T47D (cell line): ENCODE measurements around the gene RBMS1.
"Not testable (repeated sequence)": the region's sequence is repeated elsewhere in the genome, so short reads cannot be mapped to it uniquely, and the experiment has no call there.

Source experiments
- DNase-seq, 2 experiments: peaks; one replicate each; pipeline versions ENCODE4 v3.0.0 to v3.0.0-alpha.2; 2011 to 2012; ENCODE audit warnings: low read depth in 1 of 2, low spot score in 1 of 2
- JUND ChIP-seq: IDR thresholded peaks from 2 replicates; pipeline ENCODE4 v1.6.1; 2012; ENCODE audit warnings: low read depth
- in situ Hi-C: cut with HindIII; loops from 2 replicates; pipeline ENCODE4 v1.10.0; 2016; ENCODE audit warnings: low sequenced_read_pairs, low pct_unique_long_range_greater_than_20kb

Gene RBMS1

DNA sequence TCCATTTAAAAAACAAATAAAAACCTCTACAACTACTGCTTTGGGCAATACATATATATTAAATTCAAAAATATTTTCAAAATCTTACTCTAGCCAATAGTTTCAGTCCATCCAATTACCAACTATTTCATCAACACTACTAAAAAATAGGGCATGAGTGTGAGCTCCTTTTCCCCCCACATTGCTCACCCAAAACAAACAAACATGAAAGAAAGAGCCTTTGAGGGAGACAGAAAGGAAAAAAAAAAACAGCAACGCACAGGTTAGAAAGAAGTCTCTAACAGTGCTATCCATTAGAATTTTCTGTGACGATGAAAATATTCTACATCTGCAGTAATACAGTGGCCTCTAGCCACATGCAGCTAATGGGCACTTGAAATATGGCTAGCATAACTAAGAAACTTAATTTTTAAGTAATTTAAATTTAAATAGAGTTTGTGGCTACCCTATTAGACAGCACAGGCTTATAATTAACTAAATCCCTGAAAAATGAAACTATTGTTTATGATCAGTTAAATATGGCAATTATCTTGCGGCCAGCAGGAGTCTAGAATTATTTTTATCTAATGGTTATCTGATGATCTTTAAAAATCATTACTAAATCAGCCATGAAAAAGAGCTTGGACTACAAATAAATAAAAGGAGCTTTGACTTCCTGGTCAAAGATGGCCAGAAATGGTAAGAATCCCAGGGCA is 59.2 kb downstream of the RBMS1 start:
- TF ChIP-seq JUND: no peak
- in situ Hi-C loops: no loop called here

DNA sequence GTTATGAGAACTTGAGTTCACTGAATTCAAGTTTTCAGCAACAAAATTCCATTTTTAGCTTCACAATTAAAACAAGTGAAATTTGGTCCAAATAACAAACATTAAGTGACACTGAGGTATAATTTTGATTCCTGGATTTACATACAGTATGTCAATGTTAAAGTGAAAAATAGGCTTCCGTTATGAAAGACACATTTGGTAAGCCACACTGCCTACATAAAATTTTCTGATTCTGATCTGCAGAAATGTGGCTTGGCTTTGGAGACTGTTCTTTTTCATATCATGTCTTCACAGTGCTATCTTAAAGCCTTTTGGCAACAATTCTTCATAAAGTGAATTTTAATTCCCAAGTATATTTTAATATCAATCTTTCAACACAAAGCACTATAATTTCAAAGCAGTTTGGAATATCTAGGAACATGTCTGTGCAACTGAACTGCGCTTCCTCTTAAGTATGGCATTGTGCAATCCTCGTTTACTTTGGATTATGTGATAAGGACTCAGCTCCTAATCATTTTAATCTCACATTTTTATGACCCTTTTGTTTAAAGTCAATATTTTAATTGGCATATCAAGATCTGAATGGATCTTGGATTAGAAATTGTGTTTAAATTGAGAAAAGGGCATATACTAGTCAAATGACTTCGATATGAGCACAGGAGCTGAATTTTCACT is 60.0 kb downstream of the RBMS1 start:
- peak in 1 of 2 experiments; percentile 15 for DNase-seq
- peak; percentile 20; the same call in 1 of the 2 replicates for TF ChIP-seq JUND
- in situ Hi-C loops: no loop called here

More for the DNA sequence above, 59.2 kb downstream of the RBMS1 start:
- no peak for DNase-seq

DNA sequence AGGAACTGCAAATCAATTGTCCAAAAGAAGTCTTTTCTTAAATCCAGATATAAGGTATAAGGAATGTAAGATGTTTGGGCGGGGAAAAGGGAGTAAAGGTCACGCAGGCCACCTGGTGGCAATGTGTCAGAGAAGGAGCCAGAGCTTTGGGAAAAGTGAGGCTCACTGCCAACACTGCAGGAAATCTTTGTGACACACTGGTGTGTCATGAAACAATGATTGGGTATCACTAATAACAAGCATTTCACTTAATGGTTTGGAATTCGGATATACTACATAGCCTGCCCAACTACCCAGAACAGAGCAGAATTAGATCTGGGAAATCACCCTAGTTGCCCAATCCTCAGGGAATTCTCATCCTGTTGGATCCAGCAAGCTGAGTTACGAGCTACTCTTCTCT is 61.0 kb downstream of the RBMS1 start:
- in situ Hi-C loops: no loop called here
- no peak for DNase-seq

GRCh38 chr2:160431441-160431840 is 62.2 kb downstream of the RBMS1 start:
- in situ Hi-C loops: no loop called here
- no peak for DNase-seq
- TF ChIP-seq JUND: no peak

More for the DNA sequence above, 61.0 kb downstream of the RBMS1 start:
- TF ChIP-seq JUND: no peak

DNA sequence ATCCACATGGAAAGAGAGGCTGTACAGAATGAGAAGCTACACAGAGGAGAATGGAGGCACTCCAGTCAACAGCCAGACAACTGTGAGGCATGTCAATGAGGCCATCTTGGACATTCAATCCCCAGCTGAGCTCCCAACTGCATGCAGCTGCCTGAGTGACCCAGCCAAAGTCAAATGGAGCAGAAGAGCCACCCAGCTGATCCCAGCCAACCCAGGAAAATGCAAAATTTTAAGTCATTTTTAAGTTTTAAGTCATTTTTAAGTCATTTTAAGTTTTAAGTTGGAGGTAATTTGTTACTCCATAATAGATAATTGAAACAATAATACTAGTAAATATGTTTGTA is 63.6 kb downstream of the RBMS1 start:
- TF ChIP-seq JUND: no peak
- DNase-seq: no peak
- in situ Hi-C loops: no loop called here

DNA sequence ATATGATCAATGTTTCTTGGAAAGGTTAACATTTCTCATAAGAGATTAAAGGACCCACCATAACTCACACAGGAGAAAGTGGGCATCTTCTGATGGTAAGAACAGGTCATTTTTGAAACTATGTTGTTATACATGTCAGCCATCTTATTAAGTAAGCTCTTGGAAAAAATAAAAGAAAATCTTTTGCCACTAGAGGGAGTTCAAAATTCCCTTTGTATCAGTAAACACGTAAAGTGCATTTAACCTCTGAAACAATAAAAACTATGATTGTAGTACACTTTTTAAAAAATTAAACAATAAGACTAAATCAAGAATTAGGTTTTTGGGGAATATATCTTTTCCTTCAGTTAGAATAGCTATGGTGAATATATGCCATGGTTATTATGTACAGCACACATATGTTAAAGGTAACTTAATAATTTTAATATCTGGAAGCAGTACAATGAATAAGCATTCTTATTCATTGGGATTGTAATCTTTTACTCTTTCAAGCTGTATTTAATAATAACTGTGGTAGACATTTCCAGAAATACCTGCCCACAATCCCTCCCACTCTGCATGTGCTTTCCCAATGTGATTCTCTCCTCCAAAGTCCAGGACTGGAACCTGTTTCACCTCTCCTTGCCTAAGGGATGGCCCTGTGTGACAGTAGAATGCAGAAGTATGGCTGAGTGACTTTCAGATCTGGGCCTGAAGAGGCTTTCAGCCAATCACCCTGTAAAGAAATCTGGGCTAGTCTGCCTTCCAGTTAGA is 64.2 kb downstream of the RBMS1 start:
- in situ Hi-C loops: no loop called here
- no peak for TF ChIP-seq JUND
- peak in 1 of 2 experiments; percentile 56 for DNase-seq

GRCh38 chr2:160428405-160428763 is 65.2 kb downstream of the RBMS1 start:
- DNase-seq: no peak
- in situ Hi-C loops: no loop called here
- TF ChIP-seq JUND: no peak

- in situ Hi-C loops: no loop called here
- no peak for TF ChIP-seq JUND
- no peak for DNase-seq
These were observed 65.8 kb downstream of the RBMS1 start for GRCh38 chr2:160427629-160428404.

DNA sequence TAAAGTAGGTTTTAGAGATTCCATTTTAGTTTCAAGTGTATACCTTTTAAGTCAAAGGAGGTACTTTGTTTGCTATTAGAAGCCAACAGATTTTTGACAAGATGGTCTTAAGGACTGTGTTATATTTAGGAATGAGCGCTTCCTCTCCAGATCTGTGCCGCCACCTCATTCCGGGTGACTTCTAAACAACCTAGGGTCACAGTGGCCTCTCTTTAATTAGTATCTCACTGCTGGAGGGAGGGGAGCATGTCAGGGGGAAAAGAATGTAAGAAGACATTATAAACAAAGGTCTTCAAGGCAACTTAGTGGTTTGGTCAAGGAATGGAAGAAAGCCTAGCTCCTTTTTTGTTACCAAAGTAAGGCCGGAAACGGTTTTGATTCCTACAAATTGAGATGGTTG is 67.0 kb downstream of the RBMS1 start:
- no peak for TF ChIP-seq JUND
- in situ Hi-C loops: no loop called here

GRCh38 chr2:160425434-160426151 is 68.0 kb downstream of the RBMS1 start:
- no peak for TF ChIP-seq JUND
- in situ Hi-C loops: no loop called here
- no peak for DNase-seq

More for the DNA sequence above, 67.0 kb downstream of the RBMS1 start:
- DNase-seq: no peak

DNA sequence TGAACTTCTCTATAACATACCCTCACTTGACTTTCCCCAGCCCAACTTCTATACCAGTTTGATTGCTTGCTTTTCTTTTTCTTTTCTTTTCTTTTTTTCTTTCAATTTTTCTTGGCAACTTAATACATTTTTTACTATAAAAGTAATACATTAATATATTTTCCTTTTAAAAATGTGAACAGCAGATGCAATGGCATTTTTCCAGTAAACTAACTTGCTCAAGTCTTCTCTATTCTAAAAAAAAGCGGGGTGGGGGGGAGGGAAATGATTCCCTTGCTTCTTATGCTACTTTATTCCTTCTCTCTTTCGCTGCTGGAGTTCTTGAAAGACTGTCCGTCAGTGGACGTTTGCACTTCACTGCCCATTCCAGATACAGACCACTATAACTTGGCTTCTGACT is 70.5 kb downstream of the RBMS1 start:
- DNase-seq: no peak
- TF ChIP-seq JUND: no peak
- in situ Hi-C loops: no loop called here

GRCh38 chr2:160421646-160422501 is 71.7 kb downstream of the RBMS1 start:
- DNase-seq, in situ Hi-C loops: not testable (repeated sequence)
